MCF 10A (cell line): Measurements from ENCODE around the gene ADAMTS2. TPM values are rescaled to one million over a fixed set of nuclear protein-coding genes. Genes with fewer than 3 reads are reported as not detected.
A peak's percentile ranks its signal among the peaks of the same experiment; 100 is the strongest.

Experiments
- BruUV-seq: library from RNA; stranded (reverse); fragments of 400-500 nt; replicated peaks from 2 replicates; lab custom pipeline; 2021; lab: Mats Ljungman, UMichigan
- CTCF ChIA-PET: fragments of 300-600 bp; sonication (Branson Sonifier 250); formaldehyde crosslinking; extraction: SDS; loops from one replicate; lab custom pipeline; 2021; ENCODE audit warnings: antibody characterized with exemption, inconsistent platforms; lab: Yijun Ruan, JAX
- POLR2A ChIA-PET: fragments of 300-600, 350-650 bp; sonication (Branson Sonifier 250); formaldehyde crosslinking; extraction: SDS; loops from one replicate; lab custom pipeline; 2020; ENCODE audit warnings: antibody characterized with exemption, inconsistent platforms; lab: Yijun Ruan, JAX
- DNase-seq: peaks from one replicate; pipeline ENCODE4 v3.0.0-alpha.2; 2018; ENCODE audit not compliant: unreplicated experiment
- H3K27ac Mint-ChIP-seq: one replicate; pipeline ENCODE4 v1.8.0; 2022; ENCODE audit warnings: mild to moderate bottlenecking, low read depth, mixed read lengths; ENCODE audit not compliant: unreplicated experiment
- H3K27me3 Mint-ChIP-seq: one replicate; pipeline ENCODE4 v1.8.0; 2022; ENCODE audit warnings: mixed read lengths; ENCODE audit not compliant: insufficient read depth, unreplicated experiment
- H3K36me3 Mint-ChIP-seq: one replicate; pipeline ENCODE4 v1.8.0; 2022; ENCODE audit warnings: mild to moderate bottlenecking, moderate library complexity, mixed read lengths; ENCODE audit not compliant: insufficient read depth, unreplicated experiment
- H3K4me1 Mint-ChIP-seq: one replicate; pipeline ENCODE4 v1.8.0; 2022; ENCODE audit warnings: mixed read lengths; ENCODE audit not compliant: insufficient read depth, unreplicated experiment
- H3K4me3 Mint-ChIP-seq: one replicate; pipeline ENCODE4 v1.8.0; 2022; ENCODE audit warnings: mild to moderate bottlenecking, moderate library complexity, mixed read lengths; ENCODE audit not compliant: unreplicated experiment
- H3K9me3 Mint-ChIP-seq: one replicate; pipeline ENCODE4 v1.8.0; 2022; ENCODE audit warnings: mixed read lengths; ENCODE audit not compliant: unreplicated experiment
- CTCF ChIP-seq: fragments of 200-600 bp; IDR thresholded peaks from one replicate; pipeline ENCODE4 v1.8.0; 2022; ENCODE audit warnings: antibody characterized with exemption, mild to moderate bottlenecking; ENCODE audit not compliant: unreplicated experiment
- intact Hi-C: fragments of 100-400 bp; cut with micrococcal nuclease; formaldehyde crosslinking; loops from 2 replicates; pipeline ENCODE4 v1.14.1; 2022
- total RNA-seq: library from RNA; stranded (reverse); gene quantifications from 2 replicates; pipeline ENCODE4 v1.2.3, GENCODE V29; 2022

Gene ADAMTS2
- total RNA-seq, 1 experiment from 2014 or later, result not detected

- no peak overlapping the region for H3K4me3 Mint-ChIP-seq
- no peak overlapping the region for H3K27ac Mint-ChIP-seq
- peaks cover 23% of the 10 kb centered on the region for H3K4me1 Mint-ChIP-seq
- TF ChIP-seq CTCF, result no peak
- H3K27me3 Mint-ChIP-seq, result no peaks in the 10 kb centered on the region
- BruUV-seq, result no TSS peak
- H3K9me3 Mint-ChIP-seq, result peaks cover 27% of the 10 kb centered on the region
- ChIA-PET POLR2A (interaction anchor here (0.7 kb wide), 1 partner anchor 127 kb away, joined by 3 read pairs; no protein-coding TSS in a partner anchor), CTCF (interaction anchor here (0.8 kb wide), 1 partner anchor 335 kb away, joined by 3 read pairs; no protein-coding TSS in a partner anchor)
- intact Hi-C loops, result no loop called here
- H3K36me3 Mint-ChIP-seq, result peaks cover 6% of the 10 kb centered on the region
- no peak for DNase-seq
Measured at GRCh38 chr5:179308563-179309382, 36.5 kb downstream of the ADAMTS2 start.

- no peak overlapping the region for H3K4me3 Mint-ChIP-seq
- ChIA-PET POLR2A (interaction anchor here (0.7 kb wide), 1 partner anchor 126 kb away, joined by 3 read pairs; no protein-coding TSS in a partner anchor), CTCF (no interaction called here)
- intact Hi-C loops, result no loop called here
- H3K4me1 Mint-ChIP-seq, result peaks cover 28% of the 10 kb centered on the region
- H3K27ac Mint-ChIP-seq, result no peak overlapping the region
- H3K9me3 Mint-ChIP-seq, result peaks cover 26% of the 10 kb centered on the region
- no peaks in the 10 kb centered on the region for H3K27me3 Mint-ChIP-seq
- H3K36me3 Mint-ChIP-seq, result peaks cover 6% of the 10 kb centered on the region
- DNase-seq, result no peak
- BruUV-seq, result no TSS peak
- no peak for TF ChIP-seq CTCF
Measured at GRCh38 chr5:179307931-179308471, 37.3 kb downstream of the ADAMTS2 start.

GRCh38 chr5:179307013-179307800 is 38.1 kb downstream of the ADAMTS2 start:
- peak overlapping the region; percentile 82 for H3K27ac Mint-ChIP-seq
- CTCF ChIA-PET, result no interaction called here
- H3K4me1 Mint-ChIP-seq, result peaks cover 33% of the 10 kb centered on the region
- intact Hi-C loops, result no loop called here
- H3K27me3 Mint-ChIP-seq, result no peaks in the 10 kb centered on the region
- BruUV-seq, result no TSS peak
- POLR2A ChIA-PET, result no interaction called here
- no peak for DNase-seq
- no peak for TF ChIP-seq CTCF
- peaks cover 18% of the 10 kb centered on the region for H3K9me3 Mint-ChIP-seq
- no peak overlapping the region for H3K4me3 Mint-ChIP-seq
- peaks cover 6% of the 10 kb centered on the region for H3K36me3 Mint-ChIP-seq
